C4-2B (cell line): ENCODE data around the gene MUC5B.
"Not testable (repeated sequence)": the region's sequence is repeated elsewhere in the genome, so short reads cannot be mapped to it uniquely, and the experiment has no call there.

ENCODE experiments used
- CTCF ChIP-seq: fragments of 450-650 bp; conservative IDR thresholded peaks from 2 replicates; pipeline ENCODE4 v1.5.1; 2017; ENCODE audit warnings: mild to moderate bottlenecking
- ZFX ChIP-seq: fragments of 450-650 bp; IDR thresholded peaks from 2 replicates; pipeline ENCODE4 v1.6.1; 2017

DNA sequence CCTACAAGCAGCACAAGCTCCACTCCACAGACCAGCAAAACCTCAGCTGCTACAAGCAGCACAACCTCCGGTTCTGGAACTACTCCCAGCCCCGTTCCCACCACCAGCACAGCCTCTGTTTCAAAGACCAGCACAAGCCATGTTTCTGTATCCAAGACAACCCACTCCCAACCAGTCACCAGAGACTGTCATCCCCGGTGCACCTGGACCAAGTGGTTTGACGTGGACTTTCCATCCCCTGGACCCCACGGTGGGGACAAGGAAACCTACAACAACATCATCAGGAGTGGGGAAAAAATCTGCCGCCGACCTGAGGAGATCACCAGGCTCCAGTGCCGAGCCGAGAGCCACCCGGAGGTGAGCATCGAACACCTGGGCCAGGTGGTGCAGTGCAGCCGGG is 33.0 kb upstream of the MUC5B start:
- TF ChIP-seq CTCF, ZFX: not testable (repeated sequence)
